ENCODE results near the gene NOC2L. TPM values are rescaled to one million over a fixed set of nuclear protein-coding genes. Genes with fewer than 3 reads are reported as not detected.

NOC2L gene
- total and polyA plus RNA-seq, 9 of the 15 experiments (the other 6 are each of a cell fraction or from before 2014, with no cell fraction given): 4.0 to 410 (median 200) TPM

GRCh38 chr1:904310-904950 lies 54.6 kb downstream of the NOC2L start (continued):
- TF ChIP-seq ZBTB49 (CRISPR knock-in tag; IDR thresholded peaks at IDR 0.05; ENCODE audit: borderline replicate concordance) (no peak), ZNF263 (CRISPR knock-in tag; IDR thresholded peaks at IDR 0.05; ENCODE audit: borderline replicate concordance) (peak; percentile 86), POLR2AphosphoS5 (IDR thresholded peaks at IDR 0.05; ENCODE audit: control insufficient read depth, insufficient read depth, low read depth, low read length) (peak; percentile 71), MXI1 (IDR thresholded peaks at IDR 0.05; ENCODE audit: low read depth, low read length) (0 out of 2 replicates have a peak, but pooled peaks have one; percentile 32), CAMTA2 (CRISPR knock-in tag; conservative IDR thresholded peaks at IDR 0.05) (no peak), CREBBP (IDR thresholded peaks at IDR 0.05; ENCODE audit: low read depth, low read length) (no peak), BRF2 (IDR thresholded peaks at IDR 0.05; ENCODE audit: borderline replicate concordance, insufficient read depth, insufficient read length) (no peak), POLR2H (tag; IDR thresholded peaks at IDR 0.05; ENCODE audit: low read depth) (no peak), BRF1 (IDR thresholded peaks at IDR 0.05; ENCODE audit: borderline replicate concordance, extremely low read depth, insufficient read length) (no peak), MYC (IDR thresholded peaks at IDR 0.05; ENCODE audit: low read depth, low read length) (peak; percentile 98), MYC (CRISPR knock-in tag; IDR thresholded peaks at IDR 0.05; ENCODE audit: borderline replicate concordance, low read depth) (no peak), MAFF (IDR thresholded peaks at IDR 0.05; ENCODE audit: low read length) (no peak), THAP12 (CRISPR knock-in tag; IDR thresholded peaks at IDR 0.05) (0 out of 2 replicates have a peak, but pooled peaks have one; percentile 60)
- TF ChIP-seq, protein P1, sequence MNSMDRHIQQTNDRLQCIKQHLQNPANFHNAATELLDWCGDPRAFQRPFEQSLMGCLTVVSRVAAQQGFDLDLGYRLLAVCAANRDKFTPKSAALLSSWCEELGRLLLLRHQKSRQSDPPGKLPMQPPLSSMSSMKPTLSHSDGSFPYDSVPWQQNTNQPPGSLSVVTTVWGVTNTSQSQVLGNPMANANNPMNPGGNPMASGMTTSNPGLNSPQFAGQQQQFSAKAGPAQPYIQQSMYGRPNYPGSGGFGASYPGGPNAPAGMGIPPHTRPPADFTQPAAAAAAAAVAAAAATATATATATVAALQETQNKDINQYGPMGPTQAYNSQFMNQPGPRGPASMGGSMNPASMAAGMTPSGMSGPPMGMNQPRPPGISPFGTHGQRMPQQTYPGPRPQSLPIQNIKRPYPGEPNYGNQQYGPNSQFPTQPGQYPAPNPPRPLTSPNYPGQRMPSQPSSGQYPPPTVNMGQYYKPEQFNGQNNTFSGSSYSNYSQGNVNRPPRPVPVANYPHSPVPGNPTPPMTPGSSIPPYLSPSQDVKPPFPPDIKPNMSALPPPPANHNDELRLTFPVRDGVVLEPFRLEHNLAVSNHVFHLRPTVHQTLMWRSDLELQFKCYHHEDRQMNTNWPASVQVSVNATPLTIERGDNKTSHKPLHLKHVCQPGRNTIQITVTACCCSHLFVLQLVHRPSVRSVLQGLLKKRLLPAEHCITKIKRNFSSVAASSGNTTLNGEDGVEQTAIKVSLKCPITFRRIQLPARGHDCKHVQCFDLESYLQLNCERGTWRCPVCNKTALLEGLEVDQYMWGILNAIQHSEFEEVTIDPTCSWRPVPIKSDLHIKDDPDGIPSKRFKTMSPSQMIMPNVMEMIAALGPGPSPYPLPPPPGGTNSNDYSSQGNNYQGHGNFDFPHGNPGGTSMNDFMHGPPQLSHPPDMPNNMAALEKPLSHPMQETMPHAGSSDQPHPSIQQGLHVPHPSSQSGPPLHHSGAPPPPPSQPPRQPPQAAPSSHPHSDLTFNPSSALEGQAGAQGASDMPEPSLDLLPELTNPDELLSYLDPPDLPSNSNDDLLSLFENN (IDR thresholded peaks at IDR 0.05; ENCODE audit: low read depth in 2 of 2, low read length in 2 of 2): peak in 1 of 2 experiments; percentile 62; a peak in 1 of 4 replicates
- TF ChIP-seq, protein P2, sequence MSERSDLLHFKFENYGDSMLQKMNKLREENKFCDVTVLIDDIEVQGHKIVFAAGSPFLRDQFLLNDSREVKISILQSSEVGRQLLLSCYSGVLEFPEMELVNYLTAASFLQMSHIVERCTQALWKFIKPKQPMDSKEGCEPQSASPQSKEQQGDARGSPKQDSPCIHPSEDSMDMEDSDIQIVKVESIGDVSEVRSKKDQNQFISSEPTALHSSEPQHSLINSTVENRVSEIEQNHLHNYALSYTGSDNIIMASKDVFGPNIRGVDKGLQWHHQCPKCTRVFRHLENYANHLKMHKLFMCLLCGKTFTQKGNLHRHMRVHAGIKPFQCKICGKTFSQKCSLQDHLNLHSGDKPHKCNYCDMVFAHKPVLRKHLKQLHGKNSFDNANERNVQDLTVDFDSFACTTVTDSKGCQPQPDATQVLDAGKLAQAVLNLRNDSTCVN (CRISPR knock-in tag; IDR thresholded peaks at IDR 0.05): no peak
